T-helper 1 cell (primary cell): ENCODE measurements around the gene ZFP36.

ENCODE experiments used
- DNase-seq, 5 donors: peaks; one replicate each; pipeline ENCODE4 v3.0.0-alpha.2; 2012 to 2020

The ZFP36 gene

GRCh38 chr19:39419003-39419402 is 12.4 kb downstream of the ZFP36 start:
- DNase-seq, result no peak

- DNase-seq, result no peak
These were observed 14.1 kb downstream of the ZFP36 start for GRCh38 chr19:39420769-39421168.

- DNase-seq, result no peak
These were observed 15.4 kb downstream of the ZFP36 start for GRCh38 chr19:39422020-39422419.

GRCh38 chr19:39423258-39424086 is 16.8 kb downstream of the ZFP36 start:
- no peak for DNase-seq

GRCh38 chr19:39424934-39425333 is 18.3 kb downstream of the ZFP36 start:
- no peak for DNase-seq

- no peak for DNase-seq
These were observed 19.1 kb downstream of the ZFP36 start for GRCh38 chr19:39425744-39426143.

GRCh38 chr19:39426170-39426569 is 19.5 kb downstream of the ZFP36 start:
- no peak for DNase-seq

- DNase-seq, result no peak
These were observed 21.1 kb downstream of the ZFP36 start for GRCh38 chr19:39427707-39428106.

GRCh38 chr19:39428283-39429112 is 21.9 kb downstream of the ZFP36 start:
- DNase-seq, result no peak

GRCh38 chr19:39430675-39431593 is 24.3 kb downstream of the ZFP36 start:
- DNase-seq, result peak; percentile 55 to 95 (median 72)

GRCh38 chr19:39432677-39433025 is 26.0 kb downstream of the ZFP36 start:
- DNase-seq, result no peak

- DNase-seq, result no peak
These were observed 26.9 kb downstream of the ZFP36 start for GRCh38 chr19:39433480-39434079.

GRCh38 chr19:39434123-39435076 is 27.8 kb downstream of the ZFP36 start:
- no peak for DNase-seq

GRCh38 chr19:39435499-39436349 is 29.1 kb downstream of the ZFP36 start, which contains the start of gene RPS16:
Gene RPS16, minus strand, starts transcription at chr19:39435949. Its CDS starts 54 bp downstream, at chr19:39435895.
- peak; percentile 98 to 99 (median 98) for DNase-seq

- DNase-seq, result no peak
These were observed 29.7 kb downstream of the ZFP36 start for GRCh38 chr19:39436350-39436716.

- no peak for DNase-seq
These were observed 31.8 kb downstream of the ZFP36 start for GRCh38 chr19:39438270-39438934.

- no peak for DNase-seq
These were observed 38.0 kb downstream of the ZFP36 start for GRCh38 chr19:39444598-39445195.

GRCh38 chr19:39445196-39446111 is 38.8 kb downstream of the ZFP36 start, which contains the start of gene SUPT5H:
Gene SUPT5H, plus strand, starts transcription at chr19:39445582. Its CDS starts 309 bp downstream, at chr19:39445891.
- peak; percentile 95 to 99 (median 98) for DNase-seq
